ENCODE measurements around the gene EXTL2.
"Not testable (repeated sequence)": the region's sequence is repeated elsewhere in the genome, so short reads cannot be mapped to it uniquely, and the experiment has no call there.

The EXTL2 gene

GRCh38 chr1:100852976-100853375 is 41.7 kb downstream of the EXTL2 start:
- no peak for DNase-seq

GRCh38 chr1:100851726-100852125 is 42.9 kb downstream of the EXTL2 start:
- no peak for DNase-seq

- no peak for DNase-seq
Measured at GRCh38 chr1:100847361-100848082, 47.1 kb downstream of the EXTL2 start.

- DNase-seq, result not testable (repeated sequence)
Measured at GRCh38 chr1:100843160-100843559, 51.5 kb downstream of the EXTL2 start.

- no peak for DNase-seq
Measured at GRCh38 chr1:100835866-100836842, 58.5 kb downstream of the EXTL2 start.

- no peak for DNase-seq
Measured at GRCh38 chr1:100834777-100835660, 59.6 kb downstream of the EXTL2 start.

- no peak for DNase-seq
Measured at GRCh38 chr1:100832694-100833428, 61.8 kb downstream of the EXTL2 start.

GRCh38 chr1:100825666-100826065 is 69.0 kb downstream of the EXTL2 start:
- DNase-seq, result not testable (repeated sequence)
